KMS-11 (cell line): ENCODE measurements around the gene C10orf95.

Experiments
- H2AFZ ChIP-seq: fragments of 200-600 bp; sonication (generic); 2 replicates; pipeline ENCODE4 v1.6.1; 2016; ENCODE audit warnings: antibody characterized with exemption, mixed run types, low read depth
- H3K27ac ChIP-seq: fragments of 200-600 bp; sonication (generic); 2 replicates; pipeline ENCODE4 v1.6.1; 2016; ENCODE audit warnings: mild to moderate bottlenecking, mixed run types
- H3K27me3 ChIP-seq: fragments of 200-600 bp; sonication (generic); 2 replicates; pipeline ENCODE4 v1.6.1; 2017; ENCODE audit warnings: mild to moderate bottlenecking, low read depth, mixed run types, moderate library complexity; ENCODE audit not compliant: insufficient read depth
- H3K36me3 ChIP-seq: fragments of 200-600 bp; sonication (generic); 2 replicates; pipeline ENCODE4 v1.6.1; 2017; ENCODE audit warnings: mild to moderate bottlenecking, mixed run types; ENCODE audit not compliant: insufficient read depth
- H3K4me1 ChIP-seq: fragments of 200-600 bp; sonication (generic); 2 replicates; pipeline ENCODE4 v1.6.1; 2016; ENCODE audit warnings: mild to moderate bottlenecking, low read depth, mixed run types; ENCODE audit not compliant: poor library complexity, severe bottlenecking
- H3K4me2 ChIP-seq: fragments of 200-600 bp; sonication (generic); 2 replicates; pipeline ENCODE4 v1.7.0; 2016; ENCODE audit warnings: mild to moderate bottlenecking, mixed run types
- H3K4me3 ChIP-seq: fragments of 200-600 bp; sonication (generic); IDR thresholded peaks from 2 replicates; pipeline ENCODE4 v1.6.1; 2017; ENCODE audit warnings: low read depth, low read length, mixed read lengths; ENCODE audit not compliant: insufficient read depth
- H3K79me2 ChIP-seq: fragments of 200-600 bp; sonication (generic); 2 replicates; pipeline ENCODE4 v1.6.1; 2016; ENCODE audit warnings: low read depth, mixed run types; ENCODE audit not compliant: insufficient read depth
- H3K9ac ChIP-seq: fragments of 200-600 bp; sonication (generic); 2 replicates; pipeline ENCODE4 v1.6.1; 2016; ENCODE audit warnings: mild to moderate bottlenecking, mixed run types
- H4K20me1 ChIP-seq: fragments of 200-600 bp; sonication (generic); 2 replicates; pipeline ENCODE4 v1.6.1; 2016; ENCODE audit warnings: mild to moderate bottlenecking, mixed run types; ENCODE audit not compliant: insufficient read depth
- TF ChIP-seq, protein P1 (sequence below): fragments of 200-600 bp; sonication (generic); conservative IDR thresholded peaks from 2 replicates; pipeline ENCODE4 v1.6.1; 2017; ENCODE audit warnings: low read depth, mild to moderate bottlenecking, antibody characterized with exemption, low read length, moderate library complexity, mixed read lengths

The C10orf95 gene

DNA sequence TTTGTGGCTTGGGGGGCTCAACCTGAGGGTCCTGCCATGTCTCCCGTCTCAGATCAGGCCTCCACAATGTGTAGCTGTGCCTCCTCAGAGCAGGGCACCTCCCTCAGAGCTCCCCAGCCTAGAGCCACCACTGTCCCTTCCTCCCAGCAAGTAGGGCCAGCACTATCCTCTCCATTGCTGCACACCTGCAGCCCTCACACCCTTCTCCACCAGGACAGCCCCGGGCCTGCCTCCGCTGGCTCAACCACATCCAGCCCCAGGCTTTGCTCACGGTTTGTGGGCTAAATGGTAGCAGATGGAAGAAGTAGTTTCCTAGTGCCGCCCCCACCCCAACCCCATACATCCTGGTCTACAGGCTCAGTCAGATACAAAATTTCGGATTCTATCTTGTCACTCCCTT is 45.7 kb downstream of the C10orf95 start:
- Histone ChIP-seq H3K27me3 (peaks cover 18% of the 10 kb centered on the region), H3K9ac (no peak overlapping the region), H3K36me3 (no peaks in the 10 kb centered on the region), H3K27ac (no peak overlapping the region), H3K4me2 (no peak overlapping the region), H2AFZ (no peak overlapping the region), H3K4me1 (no peaks in the 10 kb centered on the region), H4K20me1 (no peaks in the 10 kb centered on the region), H3K79me2 (no peaks in the 10 kb centered on the region), H3K4me3 (no peak overlapping the region)
- TF ChIP-seq, protein P1, sequence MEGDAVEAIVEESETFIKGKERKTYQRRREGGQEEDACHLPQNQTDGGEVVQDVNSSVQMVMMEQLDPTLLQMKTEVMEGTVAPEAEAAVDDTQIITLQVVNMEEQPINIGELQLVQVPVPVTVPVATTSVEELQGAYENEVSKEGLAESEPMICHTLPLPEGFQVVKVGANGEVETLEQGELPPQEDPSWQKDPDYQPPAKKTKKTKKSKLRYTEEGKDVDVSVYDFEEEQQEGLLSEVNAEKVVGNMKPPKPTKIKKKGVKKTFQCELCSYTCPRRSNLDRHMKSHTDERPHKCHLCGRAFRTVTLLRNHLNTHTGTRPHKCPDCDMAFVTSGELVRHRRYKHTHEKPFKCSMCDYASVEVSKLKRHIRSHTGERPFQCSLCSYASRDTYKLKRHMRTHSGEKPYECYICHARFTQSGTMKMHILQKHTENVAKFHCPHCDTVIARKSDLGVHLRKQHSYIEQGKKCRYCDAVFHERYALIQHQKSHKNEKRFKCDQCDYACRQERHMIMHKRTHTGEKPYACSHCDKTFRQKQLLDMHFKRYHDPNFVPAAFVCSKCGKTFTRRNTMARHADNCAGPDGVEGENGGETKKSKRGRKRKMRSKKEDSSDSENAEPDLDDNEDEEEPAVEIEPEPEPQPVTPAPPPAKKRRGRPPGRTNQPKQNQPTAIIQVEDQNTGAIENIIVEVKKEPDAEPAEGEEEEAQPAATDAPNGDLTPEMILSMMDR = no peak

DNA sequence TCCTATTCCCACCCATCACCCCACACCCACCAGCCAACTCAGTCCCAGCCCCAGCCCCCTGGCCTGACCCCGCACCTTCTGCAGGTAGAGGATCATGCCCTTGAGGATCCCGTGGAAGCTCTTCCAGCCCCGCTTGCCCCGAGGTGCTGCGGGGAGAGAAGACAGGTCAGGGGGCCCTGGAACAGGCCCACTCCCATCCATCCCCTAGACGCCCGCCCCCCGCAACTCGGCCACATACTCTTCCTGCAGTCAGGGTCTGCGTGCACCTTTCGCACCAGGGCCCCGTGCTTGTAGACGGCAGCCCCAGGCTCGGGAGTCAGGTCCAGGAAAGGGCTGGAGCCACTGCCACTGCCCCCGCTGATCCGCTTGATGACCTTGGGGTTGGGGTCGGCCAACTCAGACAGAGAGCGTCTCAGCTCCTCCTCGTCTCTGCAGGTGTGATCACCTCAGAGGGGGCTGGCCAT is 46.2 kb downstream of the C10orf95 start:
- Histone ChIP-seq H3K36me3 (no peaks in the 10 kb centered on the region), H3K4me1 (no peaks in the 10 kb centered on the region), H4K20me1 (no peaks in the 10 kb centered on the region), H3K79me2 (no peaks in the 10 kb centered on the region), H3K9ac (no peak overlapping the region), H3K27ac (no peak overlapping the region), H3K27me3 (peaks cover 13% of the 10 kb centered on the region), H2AFZ (no peak overlapping the region), H3K4me2 (no peak overlapping the region), H3K4me3 (no peak overlapping the region)
- TF ChIP-seq, protein P1 = no peak

DNA sequence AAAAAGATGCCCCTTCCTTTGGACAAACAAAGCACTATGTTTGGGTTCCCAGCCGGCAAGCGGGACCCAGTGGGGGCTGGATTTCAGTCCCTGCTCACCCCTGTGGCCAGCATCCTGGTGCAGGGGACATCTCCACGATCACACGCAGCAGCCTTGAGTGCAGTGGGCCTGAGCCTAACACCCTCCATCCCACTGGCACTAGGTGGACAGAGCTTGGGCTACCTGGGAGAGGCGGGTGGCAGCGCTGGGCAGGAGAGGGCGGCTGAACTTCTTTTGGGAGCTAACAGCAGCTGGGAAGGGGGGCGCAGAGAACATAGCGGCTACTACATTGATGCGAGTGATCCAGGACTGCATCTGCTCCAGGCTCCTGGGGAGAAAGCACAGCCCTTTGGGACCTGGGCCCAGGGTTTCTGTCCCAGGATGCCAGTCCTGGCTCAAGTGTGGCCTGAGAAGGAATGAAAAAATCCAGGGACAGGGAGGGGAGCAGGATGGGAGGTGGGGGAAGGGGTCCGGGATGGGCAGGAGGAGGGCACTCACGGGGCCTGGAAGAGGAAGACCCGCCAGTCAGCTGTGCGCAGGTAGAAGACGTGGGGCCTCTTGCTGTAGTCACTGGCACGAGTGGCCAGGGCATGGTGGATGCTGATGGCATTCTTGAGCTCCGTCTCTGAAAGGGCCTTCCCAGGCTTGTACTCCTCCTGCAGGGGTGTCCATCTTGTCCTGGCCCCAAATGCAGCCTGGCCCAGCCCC is 46.8 kb downstream of the C10orf95 start:
- Histone ChIP-seq H2AFZ (no peak overlapping the region), H3K4me1 (peaks cover 6% of the 10 kb centered on the region), H3K36me3 (no peaks in the 10 kb centered on the region), H4K20me1 (no peaks in the 10 kb centered on the region), H3K27me3 (peaks cover 8% of the 10 kb centered on the region), H3K79me2 (no peaks in the 10 kb centered on the region), H3K4me3 (no peak overlapping the region), H3K4me2 (no peak overlapping the region), H3K9ac (no peak overlapping the region), H3K27ac (no peak overlapping the region)
- TF ChIP-seq, protein P1 = no peak

DNA sequence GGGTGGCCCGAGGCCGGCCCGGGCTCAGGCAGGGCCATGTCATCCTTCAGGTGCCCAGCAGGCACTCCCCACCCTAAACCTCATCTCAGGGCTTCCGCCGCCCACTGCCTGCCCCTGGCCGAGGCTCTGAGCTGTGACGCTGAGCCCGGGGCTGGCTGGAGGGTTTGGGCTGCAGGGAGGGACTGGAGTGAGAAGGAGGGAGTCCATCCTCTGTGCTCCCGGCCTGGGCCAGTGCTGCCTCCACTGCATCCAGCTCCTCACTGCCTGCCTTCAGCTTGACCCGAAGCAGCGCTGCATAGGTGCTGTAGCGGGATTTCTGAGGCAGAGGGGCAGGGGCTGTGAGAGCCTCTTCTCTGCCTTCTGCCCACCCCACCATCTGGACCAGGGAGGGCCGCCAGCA is 48.2 kb downstream of the C10orf95 start:
- TF ChIP-seq, protein P1 = no peak
- Histone ChIP-seq H3K79me2 (no peaks in the 10 kb centered on the region; the same call in 1 of the 2 replicates), H2AFZ (no peak overlapping the region), H3K4me3 (no peak overlapping the region), H3K27ac (no peak overlapping the region), H4K20me1 (no peaks in the 10 kb centered on the region), H3K9ac (no peak overlapping the region), H3K36me3 (no peaks in the 10 kb centered on the region), H3K27me3 (peaks cover 4% of the 10 kb centered on the region; the same call in 1 of the 2 replicates), H3K4me1 (peaks cover 15% of the 10 kb centered on the region), H3K4me2 (no peak overlapping the region)
